Prostate gland (tissue), 2 donors: ENCODE measurements around the gene LAD1. TPM values are rescaled to one million over a fixed set of nuclear protein-coding genes. Genes with fewer than 3 reads are reported as not detected.

Experiments
- DNase-seq: peaks from one replicate; pipeline ENCODE4 v3.0.0-alpha.2; 2019; ENCODE audit warnings: low spot score
- H3K27ac ChIP-seq, 2 donors: fragments of 200-600 bp; sonication (generic); 2 replicates each; pipeline ENCODE4 v1.5.1; 2017 to 2019
- H3K27me3 ChIP-seq: fragments of 200-600 bp; sonication (generic); replicated peaks from 2 replicates; pipeline ENCODE4 v1.5.1; 2019; ENCODE audit not compliant: insufficient read depth
- H3K36me3 ChIP-seq, 2 donors: fragments of 200-600 bp; sonication (generic); 1 replicate in 1 of 2; 2 replicates in 1 of 2; pipeline versions ENCODE4 v1.5.1 to v1.8.1; 2017 to 2019
- H3K4me1 ChIP-seq: fragments of 200-600 bp; sonication (generic); replicated peaks from 2 replicates; pipeline ENCODE4 v1.5.1; 2019
- H3K4me3 ChIP-seq, 2 donors: fragments of 200-600 bp; sonication (generic); 2 replicates each; pipeline ENCODE4 v1.5.1; 2017 to 2019
- H3K9me3 ChIP-seq: fragments of 200-600 bp; sonication (generic); 2 replicates; pipeline ENCODE4 v1.5.1; 2017
- POLR2A ChIP-seq: fragments of 450-650 bp; IDR thresholded peaks from one replicate; pipeline ENCODE4 v1.6.1; 2016; ENCODE audit warnings: antibody characterized with exemption, mild to moderate bottlenecking
- POLR2AphosphoS5 ChIP-seq: sonication (generic); formaldehyde crosslinking; IDR thresholded peaks from one replicate; pipeline ENCODE4 v1.6.1; 2017; ENCODE audit warnings: antibody characterized with exemption
- WGBS: methylation state at CpG from one replicate; pipeline ENCODE4 v1.1.5; 2018; 5-methylcytosine and 5-hydroxymethylcytosine counted together
- intact Hi-C: fragments of 100-400 bp; cut with DNase I; formaldehyde crosslinking; loops from one replicate; pipeline ENCODE4 v1.14.2; 2022
- total RNA-seq, 2 donors: library from RNA; depleted of rRNA; stranded (reverse); fragments of >200 nt; gene quantifications; one replicate each; pipeline ENCODE4 v1.1.0, GENCODE V29; 2016
- TF ChIP-seq, protein P1 (sequence below), 4 experiments: fragments of 200-600 bp in 2 of 4; fragments of 450-650 bp in 2 of 4; sonication (generic) in 2 of 4; IDR thresholded peaks; 1 replicate in 3 of 4; 2 replicates in 1 of 4; pipeline ENCODE4 v1.5.1; 2016 to 2019; ENCODE audit warnings: antibody characterized with exemption in 4 of 4, mild to moderate bottlenecking in 2 of 4, moderate library complexity in 2 of 4

Gene LAD1
- total RNA-seq, 2 donors from 2014 or later, result 12.8 to 26.8 TPM

DNA sequence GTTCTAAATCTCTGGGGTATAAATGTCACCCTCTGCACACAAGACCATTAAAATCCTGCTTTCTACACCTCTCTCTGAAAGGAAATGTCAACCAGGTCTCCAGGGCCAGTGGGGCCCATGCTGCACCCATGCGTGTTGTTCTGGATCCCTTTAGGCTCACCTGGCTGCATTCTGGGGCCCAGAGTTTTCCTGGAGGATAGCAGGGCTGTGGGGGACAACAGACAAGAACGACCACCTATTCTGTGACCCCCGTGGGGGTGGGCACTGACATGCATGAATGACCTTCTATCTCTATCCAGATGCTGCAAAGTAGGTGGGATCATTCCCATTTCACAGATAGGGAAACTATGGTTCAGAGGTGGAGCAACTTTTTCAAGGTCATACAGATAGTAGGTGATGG lies 63.2 kb downstream of the LAD1 start:
- Histone ChIP-seq H3K4me3 (no peak overlapping the region), H3K36me3 (no peaks in the 10 kb centered on the region), H3K9me3 (no peaks in the 10 kb centered on the region), H3K27ac (no peak overlapping the region), H3K27me3 (no peaks in the 10 kb centered on the region), H3K4me1 (no peaks in the 10 kb centered on the region)
- no peak for DNase-seq
- 79% methylated on average over 3 of the region's 3 CpGs for WGBS
- TF ChIP-seq POLR2A, result no peak
- no peak for TF ChIP-seq POLR2AphosphoS5
- TF ChIP-seq, protein P1, sequence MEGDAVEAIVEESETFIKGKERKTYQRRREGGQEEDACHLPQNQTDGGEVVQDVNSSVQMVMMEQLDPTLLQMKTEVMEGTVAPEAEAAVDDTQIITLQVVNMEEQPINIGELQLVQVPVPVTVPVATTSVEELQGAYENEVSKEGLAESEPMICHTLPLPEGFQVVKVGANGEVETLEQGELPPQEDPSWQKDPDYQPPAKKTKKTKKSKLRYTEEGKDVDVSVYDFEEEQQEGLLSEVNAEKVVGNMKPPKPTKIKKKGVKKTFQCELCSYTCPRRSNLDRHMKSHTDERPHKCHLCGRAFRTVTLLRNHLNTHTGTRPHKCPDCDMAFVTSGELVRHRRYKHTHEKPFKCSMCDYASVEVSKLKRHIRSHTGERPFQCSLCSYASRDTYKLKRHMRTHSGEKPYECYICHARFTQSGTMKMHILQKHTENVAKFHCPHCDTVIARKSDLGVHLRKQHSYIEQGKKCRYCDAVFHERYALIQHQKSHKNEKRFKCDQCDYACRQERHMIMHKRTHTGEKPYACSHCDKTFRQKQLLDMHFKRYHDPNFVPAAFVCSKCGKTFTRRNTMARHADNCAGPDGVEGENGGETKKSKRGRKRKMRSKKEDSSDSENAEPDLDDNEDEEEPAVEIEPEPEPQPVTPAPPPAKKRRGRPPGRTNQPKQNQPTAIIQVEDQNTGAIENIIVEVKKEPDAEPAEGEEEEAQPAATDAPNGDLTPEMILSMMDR (IDR thresholded peaks at IDR 0.05), result no peak
- intact Hi-C loops, result no loop called here

DNA sequence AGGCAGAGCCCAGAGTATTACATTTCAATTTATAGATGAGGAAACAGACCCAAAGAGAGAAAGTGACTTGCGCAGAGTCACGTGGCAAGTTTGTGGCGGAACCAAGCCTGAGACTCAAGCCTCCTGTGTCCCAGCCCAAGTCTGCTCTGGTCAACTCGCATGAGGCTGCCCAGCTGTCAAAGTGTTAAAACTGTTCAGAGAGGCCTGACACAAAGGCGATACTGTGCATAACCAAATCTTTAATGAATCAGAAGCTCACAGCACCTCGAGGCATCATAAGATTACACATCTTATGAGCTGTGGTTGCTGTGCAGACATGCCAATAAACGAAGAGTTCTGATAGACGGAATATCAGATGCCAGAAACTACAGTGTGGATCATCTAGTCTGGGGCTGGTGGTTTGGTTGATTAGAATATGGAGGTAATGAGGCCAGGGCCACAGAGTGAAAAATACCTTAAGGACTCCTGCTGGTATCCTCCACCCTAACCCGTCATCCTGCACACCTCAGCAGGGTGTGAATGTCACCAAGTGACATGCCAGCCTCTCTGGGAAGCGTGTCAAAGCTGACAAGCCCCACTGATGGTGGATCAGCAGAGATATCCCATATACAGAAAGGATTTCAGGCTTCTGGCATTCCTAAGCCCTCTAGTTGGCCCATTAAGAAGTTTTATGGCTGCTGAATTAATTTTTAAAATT lies 63.8 kb downstream of the LAD1 start:
- no peaks in the 10 kb centered on the region for H3K36me3 ChIP-seq
- DNase-seq, result no peak
- intact Hi-C loops, result no loop called here
- 53% methylated on average over 10 of the region's 10 CpGs for WGBS
- H3K9me3 ChIP-seq, result no peaks in the 10 kb centered on the region
- no peaks in the 10 kb centered on the region for H3K27me3 ChIP-seq
- H3K27ac ChIP-seq, result no peak overlapping the region
- no peaks in the 10 kb centered on the region for H3K4me1 ChIP-seq
- H3K4me3 ChIP-seq, result no peak overlapping the region
- TF ChIP-seq POLR2AphosphoS5, result no peak
- no peak for TF ChIP-seq POLR2A
- TF ChIP-seq, protein P1 (IDR thresholded peaks at IDR 0.05), result no peak

DNA sequence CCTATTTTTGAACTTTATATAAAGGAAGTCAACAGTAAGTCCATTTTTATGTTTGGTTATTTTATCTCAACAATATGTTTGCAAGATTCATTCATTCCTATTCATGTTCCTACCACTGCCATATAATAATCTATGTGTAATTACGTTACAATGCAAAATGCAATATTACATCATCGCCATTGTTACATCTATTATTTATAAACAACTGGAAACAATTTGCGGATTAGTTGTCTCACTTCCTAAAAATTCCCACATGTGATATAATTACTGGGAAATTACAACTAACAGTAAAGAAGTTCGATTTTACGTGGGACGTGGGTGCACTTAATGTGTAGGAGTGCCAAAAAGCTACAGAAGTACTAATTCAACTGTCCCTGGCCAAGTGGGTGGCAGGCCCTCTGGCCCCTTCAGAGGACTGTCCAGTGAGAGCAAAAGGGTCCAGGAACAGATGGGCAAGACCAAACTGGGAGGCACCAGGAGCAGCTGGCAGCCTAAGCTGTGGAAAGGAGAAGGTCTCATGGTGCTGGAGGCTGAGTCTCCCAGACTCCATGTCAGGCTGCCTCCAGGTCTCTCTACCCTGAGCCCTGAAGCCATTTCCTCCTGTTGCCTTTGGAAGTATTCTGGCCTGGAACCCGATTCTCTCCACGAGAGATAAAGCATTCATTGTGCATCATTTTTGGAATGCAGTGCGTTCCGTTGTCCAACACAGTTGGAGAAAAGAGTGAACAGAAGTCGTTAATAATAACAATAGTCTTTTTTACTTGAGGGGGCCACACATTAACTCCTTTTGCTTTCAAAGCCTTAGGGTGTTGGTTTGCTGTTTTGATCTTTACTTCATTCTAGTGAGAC lies 64.6 kb downstream of the LAD1 start:
- Histone ChIP-seq H3K27me3 (no peaks in the 10 kb centered on the region), H3K4me1 (no peaks in the 10 kb centered on the region), H3K9me3 (no peaks in the 10 kb centered on the region), H3K27ac (no peak overlapping the region), H3K4me3 (no peak overlapping the region), H3K36me3 (no peaks in the 10 kb centered on the region)
- intact Hi-C loops, result no loop called here
- TF ChIP-seq POLR2AphosphoS5 (no peak), POLR2A (no peak)
- TF ChIP-seq, protein P1 (IDR thresholded peaks at IDR 0.05), result no peak
- no peak for DNase-seq
- WGBS, result 51% methylated on average over 11 of the region's 11 CpGs

DNA sequence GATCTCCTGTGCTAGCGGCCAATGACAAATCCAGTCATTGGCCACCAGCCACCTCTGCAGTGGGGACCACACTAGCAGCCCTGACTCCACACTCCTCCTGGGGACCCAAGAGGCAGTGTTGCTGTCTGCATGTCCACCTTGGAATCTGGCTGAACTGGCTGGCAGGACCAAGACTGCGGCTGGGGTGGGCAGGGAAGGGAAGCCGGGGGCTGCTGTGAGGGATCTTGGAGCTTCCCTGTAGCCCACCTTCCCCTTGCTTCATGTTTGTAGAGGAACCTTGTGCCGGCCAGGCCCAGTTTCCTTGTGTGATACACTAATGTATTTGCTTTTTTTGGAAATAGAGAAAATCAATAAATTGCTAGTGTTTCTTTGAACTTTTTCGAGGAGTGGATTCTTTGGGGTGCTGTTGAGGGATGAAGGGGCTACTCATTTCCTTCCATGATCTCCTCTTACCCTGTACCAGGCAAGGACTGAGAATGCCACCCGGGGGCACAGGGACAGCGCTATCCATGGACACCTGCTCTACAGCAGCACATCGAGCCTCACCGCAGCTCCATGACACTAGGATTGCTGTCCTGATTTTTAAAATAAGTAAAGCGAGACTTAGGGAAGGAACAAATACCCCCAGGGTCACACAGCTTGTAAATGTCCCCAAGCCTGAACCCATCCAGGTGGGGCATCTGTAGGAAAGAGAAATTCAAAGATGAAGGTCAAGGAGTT lies 66.3 kb downstream of the LAD1 start:
- intact Hi-C loops, result no loop called here
- Histone ChIP-seq H3K4me3 (no peak overlapping the region), H3K4me1 (no peaks in the 10 kb centered on the region), H3K36me3 (no peaks in the 10 kb centered on the region), H3K27me3 (no peaks in the 10 kb centered on the region), H3K27ac (no peak overlapping the region), H3K9me3 (no peaks in the 10 kb centered on the region)
- WGBS, result 90% methylated on average over 10 of the region's 10 CpGs
- DNase-seq, result no peak
- no peak for TF ChIP-seq POLR2A
- TF ChIP-seq, protein P1 (IDR thresholded peaks at IDR 0.05), result no peak
- TF ChIP-seq POLR2AphosphoS5, result no peak
